GM12865 (cell line): ENCODE measurements around the gene CPB1.

Experiments used
- DNase-seq: peaks from one replicate; pipeline ENCODE4 v3.0.0; 2010; ENCODE audit warnings: low read depth
- H3K4me3 ChIP-seq: 2 replicates; pipeline ENCODE4 v1.5.1; 2011; ENCODE audit warnings: mild to moderate bottlenecking, low read depth, low read length, control low read depth
- CTCF ChIP-seq: IDR thresholded peaks from 2 replicates; pipeline ENCODE4 v1.5.1; 2011; ENCODE audit warnings: low read length, control low read depth, low read depth, inconsistent platforms; ENCODE audit not compliant: insufficient read depth; ENCODE audit errors: missing control alignments

The CPB1 gene

DNA sequence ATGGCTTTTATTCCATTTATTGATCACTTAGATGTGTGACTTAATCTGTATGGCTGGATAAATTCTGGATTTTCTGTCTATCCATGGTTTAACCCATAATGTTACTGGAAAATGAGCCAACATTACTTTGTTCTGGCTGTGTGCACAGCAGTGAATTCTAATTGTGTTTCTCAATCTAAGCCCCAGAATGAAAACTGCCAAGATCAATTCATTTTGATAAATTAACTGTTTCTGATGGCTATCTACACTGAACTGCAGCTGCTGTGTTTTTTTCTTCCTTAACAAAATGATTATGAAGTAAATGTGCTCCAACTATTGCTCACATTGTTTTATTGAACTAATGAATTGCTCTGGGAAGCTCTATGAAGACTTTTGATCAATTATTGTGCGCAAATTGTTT lies 35.7 kb upstream of the CPB1 start:
- DNase-seq, result no peak
- no peak overlapping the region for H3K4me3 ChIP-seq
- no peak for TF ChIP-seq CTCF

GRCh38 chr3:148792516-148792915 lies 35.1 kb upstream of the CPB1 start:
- no peak for TF ChIP-seq CTCF
- DNase-seq, result no peak
- no peak overlapping the region for H3K4me3 ChIP-seq

DNA sequence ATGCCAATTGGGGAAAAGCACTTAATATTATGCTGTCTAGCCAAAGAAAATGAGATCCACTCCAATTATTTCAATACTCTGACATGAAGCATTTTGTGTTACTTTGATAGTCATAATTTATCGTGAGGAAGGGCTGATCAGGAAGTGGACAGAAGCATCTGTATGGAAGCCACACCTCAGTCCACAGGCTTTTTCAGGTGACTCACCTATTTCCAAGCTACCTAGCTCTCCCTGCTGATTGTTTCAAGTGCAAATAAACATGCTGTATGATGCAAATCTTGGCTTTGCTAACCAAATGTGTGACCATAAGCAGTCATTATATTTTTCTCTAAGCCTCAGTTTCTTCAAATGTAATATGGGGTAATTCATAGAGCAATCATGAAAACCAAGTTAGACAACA lies 30.8 kb upstream of the CPB1 start:
- TF ChIP-seq CTCF, result no peak
- no peak overlapping the region for H3K4me3 ChIP-seq
- DNase-seq, result no peak

GRCh38 chr3:148797795-148798194 lies 29.8 kb upstream of the CPB1 start:
- no peak for DNase-seq
- no peak overlapping the region for H3K4me3 ChIP-seq
- no peak for TF ChIP-seq CTCF

GRCh38 chr3:148800414-148800813 lies 27.2 kb upstream of the CPB1 start:
- DNase-seq, result no peak
- no peak for TF ChIP-seq CTCF
- no peak overlapping the region for H3K4me3 ChIP-seq

DNA sequence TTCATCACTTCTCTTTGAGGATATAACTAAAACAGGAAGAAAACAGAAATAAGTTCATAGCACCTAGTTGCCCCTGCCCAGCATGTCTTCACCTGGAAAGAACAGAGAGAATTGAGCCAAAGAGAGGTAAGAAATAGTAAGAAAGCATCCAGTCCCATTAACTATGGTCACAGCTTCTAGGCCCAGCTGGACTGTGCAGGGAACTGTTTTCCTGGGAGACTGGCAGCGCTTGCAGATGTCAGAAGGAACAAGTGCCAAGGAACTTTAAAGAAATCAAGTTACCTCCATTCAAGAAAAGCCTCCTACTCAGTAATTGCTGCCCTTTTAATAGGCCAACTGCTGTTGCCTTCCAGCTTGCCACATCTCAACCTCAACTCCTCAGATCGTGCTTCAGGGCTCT lies 17.8 kb upstream of the CPB1 start:
- no peak overlapping the region for H3K4me3 ChIP-seq
- no peak for DNase-seq
- no peak for TF ChIP-seq CTCF

- DNase-seq, result no peak
- no peak overlapping the region for H3K4me3 ChIP-seq
- TF ChIP-seq CTCF, result no peak
These were observed 12.1 kb upstream of the CPB1 start for GRCh38 chr3:148815316-148816110.
